HCT116 (cell line): ENCODE results near the gene SESN1.
"Not testable (repeated sequence)": the region's sequence is repeated elsewhere in the genome, so short reads cannot be mapped to it uniquely, and the experiment has no call there.

ENCODE experiments used
- CBX3 ChIP-seq: IDR thresholded peaks from 2 replicates; pipeline ENCODE4 v1.6.1; 2012; ENCODE audit warnings: low read depth
- CEBPB ChIP-seq: IDR thresholded peaks from 2 replicates; pipeline ENCODE4 v1.6.1; 2012; ENCODE audit warnings: low read depth
- CTCF ChIP-seq, 3 experiments: fragments of 200-600 bp in 1 of 3; sonication (generic) in 1 of 3; IDR thresholded peaks in 2 of 3; conservative IDR thresholded peaks in 1 of 3; 2 replicates each; pipeline ENCODE4 v1.5.1; 2012 to 2017; ENCODE audit warnings: low read depth in 2 of 3, low read length in 2 of 3, antibody characterized with exemption in 1 of 3, borderline replicate concordance in 1 of 3, control low read depth in 1 of 3, mild to moderate bottlenecking in 1 of 3, mixed read lengths in 1 of 3, mixed run types in 1 of 3, moderate library complexity in 1 of 3; ENCODE audit not compliant: insufficient read depth in 1 of 3
- EZH2 ChIP-seq: fragments of 200-600 bp; sonication (generic); IDR thresholded peaks from 2 replicates; pipeline ENCODE4 v1.6.1; 2017; ENCODE audit warnings: antibody characterized with exemption, mixed run types
- EZH2phosphoT487 ChIP-seq: fragments of 200-600 bp; IDR thresholded peaks from 2 replicates; pipeline ENCODE4 v1.6.1; 2018; ENCODE audit warnings: antibody characterized with exemption, borderline replicate concordance
- JUND ChIP-seq: IDR thresholded peaks from 2 replicates; pipeline ENCODE4 v1.6.1; 2012
- MAX ChIP-seq: IDR thresholded peaks from 2 replicates; pipeline ENCODE4 v1.6.1; 2012
- POLR2A ChIP-seq: IDR thresholded peaks from 2 replicates; pipeline ENCODE4 v1.7.0; 2011; ENCODE audit warnings: borderline replicate concordance; ENCODE audit not compliant: insufficient read depth, insufficient read length; ENCODE audit errors: extremely low read depth
- POLR2AphosphoS5 ChIP-seq: IDR thresholded peaks from 2 replicates; pipeline ENCODE4 v1.6.1; 2011; ENCODE audit warnings: mild to moderate bottlenecking, low read depth, low read length, moderate library complexity
- YY1 ChIP-seq: IDR thresholded peaks from 2 replicates; pipeline ENCODE4 v1.6.1; 2011; ENCODE audit warnings: low read length, low read depth, moderate library complexity, mild to moderate bottlenecking; ENCODE audit not compliant: insufficient replicate concordance; ENCODE audit errors: extremely low read depth
- ZFX ChIP-seq: fragments of 450-650 bp; IDR thresholded peaks from 2 replicates; pipeline ENCODE4 v1.6.1; 2017

- TF ChIP-seq CTCF (IDR thresholded peaks at IDR 0.05 in 2 of 3, conservative IDR thresholded peaks at IDR 0.05 in 1 of 3; ENCODE audit: borderline replicate concordance in 1 of 3, insufficient read depth in 1 of 3, low read depth in 2 of 3, low read length in 2 of 3); POLR2AphosphoS5; CEBPB; EZH2; ZFX; EZH2phosphoT487; POLR2A; YY1; CBX3; JUND; MAX: not testable (repeated sequence)
Observed at GRCh38 chr6:109084146-109084545, 10.5 kb downstream of the SESN1 start.
